GM19372 (cell line): ENCODE measurements around the gene TBCE.

Experiments
- ATAC-seq: cut with Tn5 transposase; IDR thresholded peaks from one replicate; pipeline ENCODE4 v1.9.1; 2021; ENCODE audit warnings: mild to moderate bottlenecking, low read depth, moderate library complexity; ENCODE audit not compliant: unreplicated experiment

The TBCE gene

DNA sequence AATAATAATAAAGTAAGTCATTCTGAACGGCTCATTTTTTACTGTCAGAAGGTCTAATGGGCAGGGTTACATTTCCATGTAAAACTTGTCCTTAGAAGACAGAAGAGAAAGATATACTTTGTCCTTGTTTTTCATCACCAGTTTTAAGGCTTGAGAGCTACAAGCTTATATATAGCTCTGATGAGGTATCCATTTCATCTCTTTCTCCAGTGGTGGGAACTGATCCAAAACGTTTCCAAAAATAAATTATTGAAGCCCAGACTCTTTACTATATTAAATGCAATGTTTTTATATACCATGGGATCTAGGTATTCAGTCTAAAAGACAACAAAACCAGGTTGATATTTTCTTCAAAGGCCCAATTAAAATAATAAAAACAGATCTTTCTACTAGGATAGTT is 128.3 kb downstream of the TBCE start:
- no peak for ATAC-seq

- ATAC-seq: no peak
Measured at GRCh38 chr1:235500971-235501540, 133.8 kb downstream of the TBCE start.
